Lower leg skin (tissue), 3 donors: ENCODE results near the gene UROC1.

ENCODE experiments used
- POLR2A ChIP-seq, 2 donors: fragments of 450-650 bp; IDR thresholded peaks; one replicate each; pipeline ENCODE4 v1.6.1; 2016 to 2017; ENCODE audit warnings: antibody characterized with exemption in 2 of 2, mild to moderate bottlenecking in 1 of 2, moderate library complexity in 1 of 2
- TF ChIP-seq, protein P1 (sequence below), 3 donors: fragments of 450-650 bp; IDR thresholded peaks; one replicate each; pipeline ENCODE4 v1.5.1; 2016; ENCODE audit warnings: antibody characterized with exemption in 3 of 3, mild to moderate bottlenecking in 3 of 3, moderate library complexity in 2 of 3

DNA sequence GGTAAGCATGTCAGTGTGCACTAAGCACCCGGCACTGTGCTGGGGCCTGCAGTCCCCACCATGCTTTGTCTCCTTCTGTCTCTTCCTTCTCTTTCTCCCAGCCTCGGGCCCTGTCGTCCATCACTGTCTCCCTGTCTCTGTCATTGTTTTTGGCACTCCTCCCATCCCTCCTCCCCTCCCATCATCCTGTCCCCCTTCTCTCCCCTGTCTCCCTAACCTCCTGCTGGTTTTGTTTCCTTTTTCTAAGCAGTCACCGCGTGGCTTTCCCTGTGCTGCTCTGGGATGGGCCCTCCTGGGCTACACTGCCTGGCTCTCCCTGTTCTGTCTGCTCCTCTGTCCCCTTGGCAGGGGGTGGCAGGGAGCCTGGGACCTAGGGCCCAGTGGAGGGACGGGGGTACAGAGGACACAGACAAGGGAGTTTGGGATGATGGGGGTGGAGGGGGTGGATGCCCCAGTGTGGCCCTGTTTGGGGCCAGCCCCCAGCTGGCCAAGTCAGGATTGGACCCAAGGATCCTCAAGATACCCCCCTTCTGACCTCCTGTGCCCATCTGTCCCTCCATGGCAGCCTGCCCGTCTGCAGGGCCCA lies 12.1 kb upstream of the UROC1 start:
- TF ChIP-seq, protein P1, sequence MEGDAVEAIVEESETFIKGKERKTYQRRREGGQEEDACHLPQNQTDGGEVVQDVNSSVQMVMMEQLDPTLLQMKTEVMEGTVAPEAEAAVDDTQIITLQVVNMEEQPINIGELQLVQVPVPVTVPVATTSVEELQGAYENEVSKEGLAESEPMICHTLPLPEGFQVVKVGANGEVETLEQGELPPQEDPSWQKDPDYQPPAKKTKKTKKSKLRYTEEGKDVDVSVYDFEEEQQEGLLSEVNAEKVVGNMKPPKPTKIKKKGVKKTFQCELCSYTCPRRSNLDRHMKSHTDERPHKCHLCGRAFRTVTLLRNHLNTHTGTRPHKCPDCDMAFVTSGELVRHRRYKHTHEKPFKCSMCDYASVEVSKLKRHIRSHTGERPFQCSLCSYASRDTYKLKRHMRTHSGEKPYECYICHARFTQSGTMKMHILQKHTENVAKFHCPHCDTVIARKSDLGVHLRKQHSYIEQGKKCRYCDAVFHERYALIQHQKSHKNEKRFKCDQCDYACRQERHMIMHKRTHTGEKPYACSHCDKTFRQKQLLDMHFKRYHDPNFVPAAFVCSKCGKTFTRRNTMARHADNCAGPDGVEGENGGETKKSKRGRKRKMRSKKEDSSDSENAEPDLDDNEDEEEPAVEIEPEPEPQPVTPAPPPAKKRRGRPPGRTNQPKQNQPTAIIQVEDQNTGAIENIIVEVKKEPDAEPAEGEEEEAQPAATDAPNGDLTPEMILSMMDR (IDR thresholded peaks at IDR 0.05), result no peak
- TF ChIP-seq POLR2A (IDR thresholded peaks at IDR 0.05), result no peak
